HG03025 (cell line): ENCODE data around the gene NEK6.

Experiments used
- ATAC-seq: cut with Tn5 transposase; IDR thresholded peaks from one replicate; pipeline ENCODE4 v1.9.1; 2021; ENCODE audit warnings: mild to moderate bottlenecking, moderate library complexity; ENCODE audit not compliant: unreplicated experiment, low FRiP score

Gene NEK6

GRCh38 chr9:124311283-124311682, 53.5 kb downstream of the NEK6 start:
- ATAC-seq = no peak

- ATAC-seq = no peak
These were observed 54.8 kb downstream of the NEK6 start for GRCh38 chr9:124312290-124313265.

- ATAC-seq = no peak
These were observed 56.2 kb downstream of the NEK6 start for GRCh38 chr9:124313940-124314339.

GRCh38 chr9:124315882-124316281, 58.1 kb downstream of the NEK6 start:
- no peak for ATAC-seq

- no peak for ATAC-seq
These were observed 62.6 kb downstream of the NEK6 start for GRCh38 chr9:124320062-124320973.

- no peak for ATAC-seq
These were observed 63.7 kb downstream of the NEK6 start for GRCh38 chr9:124321416-124321815.

GRCh38 chr9:124321935-124322334, 64.2 kb downstream of the NEK6 start:
- no peak for ATAC-seq

- ATAC-seq = no peak
These were observed 65.1 kb downstream of the NEK6 start for GRCh38 chr9:124322618-124323432.

- ATAC-seq = no peak
These were observed 66.2 kb downstream of the NEK6 start for GRCh38 chr9:124323904-124324303.

GRCh38 chr9:124325816-124326215, 68.1 kb downstream of the NEK6 start:
- ATAC-seq = no peak

GRCh38 chr9:124326378-124326777, 68.6 kb downstream of the NEK6 start:
- ATAC-seq = no peak

- no peak for ATAC-seq
These were observed 69.7 kb downstream of the NEK6 start for GRCh38 chr9:124327491-124327890.

GRCh38 chr9:124328285-124328684, 70.5 kb downstream of the NEK6 start:
- no peak for ATAC-seq

GRCh38 chr9:124329206-124329792, 71.5 kb downstream of the NEK6 start:
- no peak for ATAC-seq

GRCh38 chr9:124330011-124330697, 72.4 kb downstream of the NEK6 start:
- no peak for ATAC-seq

GRCh38 chr9:124331580-124331979, 73.8 kb downstream of the NEK6 start:
- ATAC-seq = no peak

GRCh38 chr9:124332361-124333202, 74.8 kb downstream of the NEK6 start:
- ATAC-seq = no peak

GRCh38 chr9:124333203-124333579, 75.4 kb downstream of the NEK6 start:
- no peak for ATAC-seq
